ENCODE data around the gene HNRNPL.
"Not testable (repeated sequence)": the region's sequence is repeated elsewhere in the genome, so short reads cannot be mapped to it uniquely, and the experiment has no call there.

The HNRNPL gene

DNA sequence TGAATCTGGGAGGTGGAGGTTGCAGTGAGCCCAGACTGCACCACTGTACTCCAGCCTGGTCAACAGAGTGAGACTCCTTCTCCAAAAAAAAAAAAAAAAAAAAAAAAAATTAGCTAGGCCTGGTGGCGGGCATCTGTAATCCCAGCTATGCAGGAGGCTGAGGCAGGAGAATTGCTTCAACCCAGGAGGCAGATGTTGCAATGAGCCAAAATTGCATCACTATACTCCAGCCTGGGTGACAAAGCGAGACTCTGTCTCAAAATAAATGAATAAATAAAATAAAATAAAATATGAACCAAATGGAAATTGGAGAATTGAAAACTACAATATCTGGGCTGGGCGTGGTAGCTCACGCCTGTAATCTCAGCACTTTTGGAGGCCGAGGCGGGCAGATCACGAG lies 20.6 kb downstream of the HNRNPL start:
- not testable (repeated sequence) for DNase-seq (ENCODE audit: low read depth)

DNA sequence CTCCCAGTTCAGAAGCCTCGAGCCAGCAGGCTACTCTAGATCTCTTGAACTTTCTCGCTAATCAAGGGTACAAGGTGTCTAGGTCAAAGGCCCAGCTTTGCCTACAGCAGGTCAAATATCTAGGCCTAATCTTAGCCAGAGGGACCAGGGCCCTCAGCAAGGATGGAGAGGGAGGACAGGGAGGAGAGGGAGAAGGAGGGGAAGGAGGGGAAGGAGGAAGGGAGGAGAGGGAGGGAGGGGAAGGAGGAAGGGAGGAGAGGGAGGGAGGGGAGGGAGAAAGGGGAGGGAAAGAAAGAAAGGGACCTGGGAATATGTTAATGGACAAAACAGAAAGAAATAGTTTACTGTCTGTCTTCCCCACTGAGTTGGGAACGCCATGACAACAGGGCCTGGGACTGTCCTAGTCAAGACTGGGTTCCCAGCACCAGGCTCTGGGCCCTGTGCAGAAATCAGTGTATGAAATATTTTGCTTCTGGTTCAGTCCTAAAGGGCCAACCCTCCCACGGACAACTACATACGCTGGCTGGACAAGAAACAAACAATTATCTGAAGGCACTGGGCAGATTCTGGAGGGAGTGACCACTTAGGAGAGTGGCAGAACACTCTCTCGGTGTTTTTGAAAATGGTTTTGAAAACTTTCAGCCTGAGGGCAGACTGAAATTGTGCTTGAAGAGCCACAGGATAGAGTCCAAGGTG lies 22.8 kb downstream of the HNRNPL start:
- no peak for DNase-seq (ENCODE audit: low read depth)

DNA sequence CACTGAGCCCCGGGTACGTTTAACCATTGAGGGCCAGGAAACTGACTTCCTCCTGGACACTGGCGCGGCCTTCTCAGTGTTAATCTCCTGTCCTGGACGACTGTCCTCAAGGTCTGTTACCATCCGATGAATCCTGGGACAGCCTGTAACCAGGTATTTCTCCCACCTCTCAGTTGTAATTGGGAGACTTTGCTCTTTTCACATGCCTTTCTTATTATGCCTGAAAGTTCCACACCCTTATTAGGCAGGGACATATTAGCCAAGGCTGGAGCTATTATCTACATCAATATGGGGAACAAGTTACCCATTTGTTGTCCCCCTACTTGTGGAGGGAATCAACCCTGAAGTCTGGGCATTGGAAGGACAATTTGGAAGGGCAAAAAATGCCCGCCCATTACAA lies 23.9 kb downstream of the HNRNPL start:
- DNase-seq (ENCODE audit: low read depth): not testable (repeated sequence)

DNA sequence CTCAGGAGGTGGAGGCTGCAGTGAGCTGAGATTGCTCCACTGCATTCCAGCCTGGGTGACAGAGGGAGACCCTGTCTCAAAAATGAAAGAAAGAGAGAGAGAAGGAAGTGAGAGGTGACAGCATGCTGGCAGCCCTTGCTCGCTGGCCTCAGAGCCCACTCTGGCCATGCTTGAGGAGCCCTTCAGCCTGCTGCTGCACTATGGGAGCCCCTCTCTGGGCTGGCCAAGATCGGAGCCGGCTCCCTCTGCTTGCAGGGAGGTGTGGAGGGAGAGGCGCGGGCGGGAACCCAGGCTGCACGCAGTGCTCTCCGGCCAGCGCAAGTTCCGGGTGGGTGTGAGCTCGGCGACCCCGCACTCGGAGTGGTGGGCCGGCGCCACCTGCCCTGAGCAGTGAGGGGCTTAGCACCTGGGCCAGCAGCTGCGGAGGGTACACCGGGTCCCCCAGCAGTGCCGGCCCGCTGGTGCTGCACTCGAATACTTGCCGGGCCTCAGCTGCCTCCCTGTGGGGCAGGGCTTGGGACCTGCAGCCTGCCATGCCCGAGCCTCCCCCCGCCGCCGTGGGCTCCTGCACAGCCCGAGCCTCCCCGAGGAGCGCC lies 28.5 kb downstream of the HNRNPL start:
- not testable (repeated sequence) for DNase-seq (ENCODE audit: low read depth)

DNA sequence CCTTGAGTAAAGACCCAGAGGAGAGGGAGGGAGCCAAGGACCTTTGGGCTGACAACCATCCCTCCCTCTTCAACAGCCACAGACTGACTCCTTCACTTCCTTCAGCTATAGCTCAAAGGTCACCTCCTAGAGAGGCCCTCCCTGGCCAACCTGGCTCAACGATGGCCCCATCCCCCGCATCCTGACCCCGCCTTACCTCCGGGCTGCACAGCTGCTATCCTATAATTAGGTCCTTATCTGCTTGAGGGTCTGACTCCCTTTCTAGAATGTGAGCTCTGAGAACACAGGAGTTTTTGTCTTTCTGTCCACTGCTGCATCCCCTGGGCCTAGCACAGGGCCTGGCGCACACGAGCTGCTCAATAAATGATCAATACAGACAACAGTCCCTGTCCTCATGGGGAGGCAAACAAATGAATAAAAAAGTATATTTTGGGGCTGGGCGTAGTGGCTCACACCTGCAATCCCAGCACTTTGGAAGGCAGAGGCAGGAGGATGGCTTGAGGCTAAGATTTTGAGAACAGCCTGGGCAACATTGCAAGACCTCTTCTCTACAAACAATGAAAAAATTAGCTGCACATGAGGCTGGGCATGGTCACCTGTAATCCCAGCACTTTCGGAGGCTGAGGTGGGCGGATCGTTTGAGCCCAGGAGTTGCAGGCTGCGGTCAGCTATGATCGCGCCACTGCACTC lies 30.4 kb downstream of the HNRNPL start:
- no peak for DNase-seq (ENCODE audit: low read depth)

DNA sequence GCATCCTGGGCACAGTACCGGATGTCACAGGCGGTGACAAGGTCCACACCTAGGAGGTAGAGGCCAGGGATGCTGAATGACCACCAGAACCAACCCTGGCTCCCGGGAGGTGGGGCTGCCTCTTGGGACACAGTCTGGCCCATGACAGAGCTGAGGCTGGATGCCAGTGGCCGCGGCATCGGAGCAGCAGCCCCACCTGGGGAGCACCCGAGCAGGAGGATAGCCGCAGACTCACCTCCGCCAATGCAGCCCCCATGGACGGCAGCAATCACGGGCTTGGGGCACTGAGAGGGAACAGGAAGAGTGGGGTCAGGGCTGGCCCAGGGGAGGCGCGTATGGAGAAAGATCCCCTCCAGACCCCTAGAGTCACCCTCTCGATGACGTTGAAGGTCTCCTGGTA lies 32.7 kb downstream of the HNRNPL start:
- no peak for DNase-seq (ENCODE audit: low read depth)

DNA sequence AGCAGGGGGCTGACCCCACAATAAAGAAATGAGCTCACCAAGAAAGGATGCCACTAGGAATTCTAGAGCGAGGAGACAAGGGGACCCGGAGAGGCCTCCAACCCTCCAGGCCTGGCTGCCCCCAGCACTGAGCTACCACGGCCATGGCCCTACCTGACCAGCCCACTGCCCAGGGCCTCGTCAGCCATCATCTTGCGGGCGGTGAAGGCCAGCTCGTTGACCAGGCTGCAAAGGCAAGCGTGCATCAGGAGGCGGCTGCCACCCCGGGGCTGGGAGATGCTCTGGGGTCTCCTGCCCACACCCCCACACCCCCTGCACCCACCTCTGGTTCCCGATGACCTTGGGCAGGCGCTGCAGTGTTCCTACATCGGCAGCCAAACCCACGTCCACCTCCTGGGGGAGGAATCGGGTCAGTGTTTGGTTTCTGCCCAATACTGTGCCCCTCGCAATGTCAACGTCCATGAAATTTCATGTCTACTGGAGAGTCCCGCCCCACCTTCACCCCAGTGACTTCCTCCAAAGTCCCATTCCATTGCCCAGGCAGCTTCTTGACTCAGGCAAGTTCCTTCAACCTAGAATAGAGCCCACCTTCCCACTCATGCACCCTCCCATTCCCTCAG lies 33.5 kb downstream of the HNRNPL start:
- no peak for DNase-seq (ENCODE audit: low read depth)

DNA sequence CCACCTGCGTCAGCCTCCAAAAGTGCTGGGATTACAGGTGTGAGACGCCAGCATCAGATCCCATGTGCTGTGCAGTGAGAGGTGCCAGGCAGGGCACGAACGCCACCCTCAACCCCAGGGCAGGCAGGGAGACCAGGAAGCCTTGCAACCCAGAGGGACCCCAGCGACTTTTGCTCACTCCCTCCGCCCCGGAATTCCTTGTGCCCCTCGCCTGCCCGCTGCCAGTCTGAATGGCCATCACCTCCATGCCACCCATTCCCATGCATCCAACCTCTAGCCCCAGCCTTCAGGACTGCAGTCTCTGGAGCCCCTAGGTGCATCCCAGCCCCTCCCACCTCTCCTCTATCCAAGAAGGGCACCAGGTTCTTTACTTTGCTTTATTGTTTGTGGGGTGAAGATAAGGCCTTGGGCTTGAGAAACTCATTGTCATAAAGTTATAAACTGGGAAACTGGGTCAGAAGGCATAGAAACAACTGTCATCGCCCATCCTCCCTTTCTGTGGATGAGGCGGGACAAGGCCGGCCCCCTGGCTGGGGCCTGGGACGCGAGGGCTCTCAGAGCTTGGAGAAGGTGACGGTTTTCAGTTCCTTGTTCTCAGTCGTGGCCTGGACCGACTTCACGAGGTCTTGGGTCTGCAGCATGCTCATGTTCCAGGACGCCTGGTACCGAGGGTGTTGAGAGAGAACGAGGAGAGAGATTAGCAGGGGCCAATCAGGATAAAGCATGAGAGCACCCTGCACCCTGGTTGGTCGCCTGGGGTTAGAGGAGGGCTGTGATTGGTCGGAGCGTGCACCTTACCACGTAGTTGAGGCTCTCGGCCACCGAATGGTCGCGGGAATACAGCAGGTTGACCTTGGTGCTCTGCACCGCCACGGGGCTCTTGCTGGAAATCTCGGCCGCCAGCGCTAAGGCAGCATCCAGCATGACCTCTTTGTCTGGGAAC lies 34.5 kb downstream of the HNRNPL start:
- DNase-seq (ENCODE audit: low read depth): no peak

DNA sequence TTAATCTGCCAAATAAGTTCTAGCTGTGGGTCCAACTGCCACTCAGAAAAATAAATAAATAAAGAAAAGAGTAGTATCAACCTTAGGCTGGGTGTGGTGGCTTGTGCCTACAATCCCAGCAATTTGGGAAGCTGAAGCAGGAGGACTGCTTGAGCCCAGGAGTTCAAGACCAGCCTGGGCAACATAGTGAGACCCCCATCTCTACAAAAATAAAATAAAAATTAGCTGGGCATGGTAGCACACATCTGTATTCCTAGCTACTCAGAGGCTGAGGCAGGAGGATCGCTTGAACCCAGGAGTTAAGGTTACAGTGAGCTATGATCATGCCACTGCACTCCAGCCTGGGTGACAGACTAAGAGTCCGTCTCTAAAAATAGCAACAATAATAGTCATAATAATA lies 35.9 kb downstream of the HNRNPL start:
- DNase-seq (ENCODE audit: low read depth): not testable (repeated sequence)

DNA sequence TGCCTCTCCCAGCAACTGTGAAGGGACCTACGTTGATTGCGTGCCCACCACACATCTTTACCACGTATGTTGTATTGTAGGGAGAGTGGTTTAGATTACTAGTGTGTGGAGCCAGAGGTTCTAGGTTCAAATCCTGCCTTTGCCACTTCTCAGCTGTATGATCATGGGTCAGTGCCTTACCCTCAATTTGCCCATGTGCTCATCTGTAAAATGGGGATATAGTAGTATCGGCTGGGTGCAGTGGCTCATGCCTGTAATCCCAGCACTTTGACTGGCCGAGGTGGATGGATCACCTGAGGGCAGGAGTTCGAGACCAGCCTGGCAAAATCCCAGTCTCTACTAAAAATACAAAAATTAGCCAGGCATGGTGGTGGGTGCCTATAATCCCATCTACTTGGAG lies 36.5 kb downstream of the HNRNPL start:
- DNase-seq (ENCODE audit: low read depth): no peak

DNA sequence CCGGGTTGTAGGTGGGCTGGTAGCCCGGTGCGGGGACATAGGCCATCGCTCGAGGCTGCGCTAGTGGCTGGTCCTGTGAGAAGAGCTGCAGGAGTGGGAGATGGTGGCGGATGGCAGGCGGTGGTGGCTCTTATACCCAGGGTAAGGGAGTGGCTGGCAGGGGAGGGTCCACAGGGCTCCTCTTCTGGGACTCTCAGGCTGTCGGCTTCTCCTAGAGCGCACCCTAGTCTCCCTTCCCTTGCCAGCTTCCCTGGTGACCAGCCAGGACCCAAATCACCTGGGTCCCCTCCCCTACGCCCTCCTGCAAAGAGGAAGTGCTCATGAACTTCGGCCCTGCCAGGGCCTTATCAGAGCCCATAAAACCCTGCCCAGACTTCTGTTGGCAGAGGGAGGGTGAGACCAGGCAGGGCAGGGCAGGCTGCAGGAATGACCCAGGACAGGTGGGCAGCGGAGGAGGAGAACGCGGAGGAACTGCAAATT lies 36.9 kb downstream of the HNRNPL start, which contains the start of gene LGALS4:
LGALS4 (minus strand) TSS at position 105 of the 480 bp plus-strand sequence; CDS start at position 46, 59 bp downstream.
- DNase-seq (ENCODE audit: low read depth): no peak

DNA sequence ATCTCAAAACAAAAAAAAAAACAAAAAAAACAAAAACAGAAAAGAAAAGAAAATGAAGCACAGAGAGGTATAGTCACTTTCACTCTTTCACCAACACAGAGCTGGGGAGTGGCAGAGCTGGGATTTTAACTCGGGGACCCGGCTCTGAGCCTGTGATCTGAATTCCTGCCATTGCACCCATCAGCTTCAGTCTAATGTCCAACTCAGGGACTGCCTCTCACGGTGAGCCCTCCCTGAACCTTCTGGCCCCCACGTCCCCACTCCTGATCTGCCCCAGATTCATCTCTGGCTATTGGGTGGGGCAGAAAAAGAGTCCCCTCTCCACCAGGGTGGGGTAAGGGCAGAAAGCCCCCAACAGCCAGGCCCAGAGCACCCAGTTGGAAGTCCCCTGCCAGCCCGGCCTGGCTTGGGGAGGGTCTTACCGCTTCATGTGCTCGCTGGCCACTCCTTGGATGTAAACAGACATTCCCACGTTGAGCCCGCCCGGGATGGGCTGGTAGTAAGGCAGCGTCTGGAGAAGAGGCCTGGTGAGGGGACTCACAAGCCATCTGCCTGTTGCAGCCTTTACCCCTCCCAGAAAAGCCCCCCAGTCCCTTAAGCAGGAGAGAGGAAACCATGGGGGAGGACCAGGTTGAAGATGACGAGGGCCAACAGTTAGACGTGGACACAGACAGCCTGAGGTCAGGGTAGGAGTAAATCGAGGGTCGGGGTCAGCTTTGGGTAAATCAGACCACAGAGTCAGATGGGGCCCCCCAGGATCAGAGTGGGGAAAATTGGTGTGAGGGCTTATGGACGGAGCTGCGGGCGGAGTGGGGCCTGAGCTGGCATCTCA lies 37.6 kb downstream of the HNRNPL start:
- no peak for DNase-seq (ENCODE audit: low read depth)

DNA sequence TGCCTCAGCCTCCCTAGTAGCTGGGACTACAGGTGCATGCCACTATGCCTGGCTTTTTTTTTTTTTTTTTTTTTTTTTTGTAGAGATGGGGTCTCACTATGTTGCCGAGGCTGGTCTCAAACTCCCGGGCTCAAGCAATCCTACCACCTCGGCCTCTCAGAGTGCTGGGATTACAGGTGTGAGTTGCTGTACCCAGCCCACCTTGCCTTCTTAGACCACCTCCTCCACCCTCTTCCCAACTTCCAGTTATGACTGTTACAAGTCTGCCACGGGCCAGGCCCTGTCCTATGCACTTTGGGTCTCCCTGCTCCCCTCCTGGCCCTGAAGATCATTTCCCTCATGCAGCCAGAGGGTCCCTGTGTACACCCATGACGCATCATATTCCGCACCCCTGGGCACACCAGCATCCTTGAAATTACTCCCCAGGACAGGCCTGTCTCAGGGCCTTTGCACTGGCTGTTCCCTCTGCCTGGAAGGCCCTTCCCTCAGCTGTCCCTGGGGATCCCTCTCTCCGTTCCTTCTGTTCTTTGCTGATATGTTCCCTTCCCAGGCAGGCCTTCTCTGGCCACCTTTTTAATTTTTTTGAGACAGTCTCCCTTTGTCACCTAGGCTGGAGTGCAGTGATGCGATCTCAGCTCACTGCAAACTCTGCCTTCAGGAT lies 40.1 kb downstream of the HNRNPL start:
- DNase-seq (ENCODE audit: low read depth): no peak

DNA sequence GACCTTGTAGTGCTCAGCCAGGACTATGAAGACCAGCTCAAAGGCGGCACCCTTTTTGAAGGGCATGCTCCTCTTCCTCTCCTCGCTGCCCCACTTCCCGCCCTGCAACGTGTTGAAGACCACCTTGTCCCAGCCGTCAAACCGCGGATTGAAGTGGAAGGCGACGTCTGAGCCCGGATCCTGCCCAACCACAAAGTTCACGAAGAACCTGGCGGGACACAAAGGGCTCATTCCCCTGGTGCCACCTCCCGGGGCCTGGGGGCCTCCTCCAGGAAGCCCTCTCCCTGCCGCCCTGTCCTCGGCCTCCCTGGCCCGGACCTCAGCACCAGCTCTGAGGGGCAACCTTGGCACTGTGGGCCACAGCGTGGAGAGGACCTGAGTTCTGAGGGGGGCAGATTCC lies 41.0 kb downstream of the HNRNPL start:
- DNase-seq (ENCODE audit: low read depth): no peak

DNA sequence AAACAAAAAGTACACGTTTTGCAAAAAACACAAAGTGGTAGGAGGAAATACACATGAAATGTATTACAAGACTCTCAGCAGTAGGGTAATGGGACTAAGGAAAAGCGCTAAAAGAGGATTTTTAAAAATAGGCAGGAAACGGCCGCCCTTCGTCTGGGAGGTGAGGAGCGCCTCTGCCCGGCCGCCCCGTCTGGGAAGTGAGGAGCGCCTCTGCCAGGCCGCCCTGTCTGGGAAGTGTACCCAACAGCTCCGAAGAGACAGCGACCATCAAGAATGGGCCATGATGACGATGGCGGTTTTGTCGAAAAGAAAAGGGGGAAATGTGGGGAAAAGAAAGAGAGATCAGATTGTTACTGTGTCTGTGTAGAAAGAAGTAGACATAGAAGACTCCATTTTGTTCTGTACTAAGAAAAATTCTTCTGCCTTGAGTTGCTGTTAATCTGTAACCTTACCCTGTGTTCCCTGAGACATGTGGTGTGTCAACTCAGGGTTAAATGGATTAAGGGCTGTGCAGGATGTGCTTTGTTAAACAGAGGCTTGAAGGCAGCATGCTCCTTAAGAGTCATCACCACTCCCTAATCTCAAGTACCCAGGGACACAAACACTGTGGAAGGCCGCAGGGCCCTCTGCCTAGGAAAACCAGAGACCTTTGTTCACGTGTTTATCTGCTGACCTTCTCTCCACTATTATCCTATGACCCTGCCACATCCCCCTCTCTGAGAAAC lies 42.2 kb downstream of the HNRNPL start:
- DNase-seq (ENCODE audit: low read depth): not testable (repeated sequence)

DNA sequence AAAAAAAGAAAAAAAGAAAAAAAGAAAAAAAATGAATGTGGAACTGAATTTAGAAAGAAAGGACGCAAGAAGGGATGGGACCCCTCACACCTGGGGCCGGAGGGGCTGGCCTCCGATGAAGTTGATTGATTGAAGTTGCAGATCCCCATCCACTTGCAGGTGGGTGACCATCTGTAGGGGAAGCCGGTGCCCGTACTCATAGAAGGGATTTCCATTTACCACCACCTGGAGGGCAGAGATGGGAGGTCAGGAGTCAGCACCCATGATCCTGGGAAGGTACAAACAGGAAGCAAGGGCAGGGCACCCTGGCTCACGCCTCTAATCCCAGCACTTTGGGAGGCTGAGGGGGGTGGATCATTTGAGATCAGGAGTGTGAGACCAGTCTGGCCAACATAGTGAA lies 43.4 kb downstream of the HNRNPL start:
- no peak for DNase-seq (ENCODE audit: low read depth)

DNA sequence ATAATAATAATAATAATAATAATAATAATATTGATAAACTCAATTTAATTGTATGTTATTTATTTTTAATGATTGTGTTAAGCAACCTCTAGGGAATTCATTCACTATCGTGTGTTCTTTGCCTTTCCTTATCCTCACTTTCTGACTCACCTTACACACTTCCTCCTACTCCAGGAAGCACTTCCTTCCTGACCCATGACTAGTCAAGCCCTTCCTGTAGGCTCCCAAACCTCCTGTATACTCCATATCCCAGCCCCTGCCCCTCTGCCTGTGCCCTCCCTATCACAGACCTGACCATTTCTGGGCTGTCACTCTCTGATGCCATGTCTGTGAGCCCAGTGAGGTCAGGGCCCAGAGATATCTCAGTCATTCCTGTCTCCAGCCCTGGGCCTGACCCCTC lies 44.6 kb downstream of the HNRNPL start:
- no peak for DNase-seq (ENCODE audit: low read depth)

DNA sequence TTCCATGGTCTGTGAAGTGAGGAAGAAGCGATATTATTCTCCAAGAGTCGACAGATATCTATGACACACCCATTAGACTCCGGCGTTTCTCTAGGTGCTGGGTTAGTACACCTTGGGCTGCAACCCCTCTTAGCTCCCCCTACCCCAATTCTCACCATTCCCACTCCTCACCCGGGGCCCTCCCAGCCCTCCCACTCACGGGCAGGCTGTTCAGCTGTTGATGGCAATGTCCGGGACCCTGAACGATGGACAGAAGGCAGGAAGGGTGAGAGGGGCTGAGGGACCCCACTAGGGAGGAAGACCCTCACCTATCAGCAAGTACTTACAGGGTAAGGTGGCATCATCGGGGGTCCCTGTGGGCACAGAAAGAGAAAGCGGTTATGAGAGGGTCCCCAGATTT lies 46.2 kb downstream of the HNRNPL start:
- DNase-seq (ENCODE audit: low read depth): no peak

DNA sequence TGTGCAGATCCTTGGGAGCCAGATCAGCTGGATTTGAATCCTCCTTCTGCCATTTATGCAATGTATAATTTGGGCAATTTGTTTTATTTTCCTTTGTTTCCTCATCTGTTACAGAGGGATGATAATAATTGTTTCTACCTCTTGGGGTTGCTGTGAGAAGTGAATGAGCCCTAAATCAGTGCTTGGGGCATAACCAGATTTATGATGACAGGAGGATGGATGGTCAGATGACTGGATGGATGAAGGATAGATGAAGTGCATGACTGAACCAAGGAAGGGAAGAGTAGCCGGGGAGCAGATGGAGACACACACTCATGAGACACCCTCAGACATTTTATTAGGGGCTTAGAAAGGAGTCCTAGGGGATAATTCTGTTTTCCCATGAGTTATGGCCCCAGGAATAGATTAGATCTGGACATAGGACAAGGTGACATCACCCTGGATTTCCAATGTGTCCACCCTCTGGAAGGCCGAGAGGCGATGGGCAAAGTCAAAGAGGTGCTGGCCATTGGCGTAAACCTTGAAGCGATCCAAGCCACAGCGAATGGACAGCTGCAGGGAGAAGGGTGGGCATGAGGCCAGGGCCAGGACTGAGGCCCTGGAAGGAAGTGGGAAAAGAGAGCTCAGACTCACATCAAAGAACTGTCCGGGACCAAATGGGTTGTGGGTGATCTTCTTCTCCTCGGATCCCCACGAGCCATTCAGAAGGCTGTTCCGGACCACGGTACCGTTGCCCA lies 48.3 kb downstream of the HNRNPL start:
- no peak for DNase-seq (ENCODE audit: low read depth)

Measured in stimulated activated CD4-positive, alpha-beta T cell treated with anti-CD3 and anti-CD28 coated beads, Interleukin-2, amount 100 ng/mL, for 4 hours (primary cell).